OCI-LY1 (cell line): ENCODE results near the gene GARIN5A.

Source experiments
- H2AFZ ChIP-seq: fragments of 200-600 bp; sonication (generic), shearing (Covaris generic); 2 replicates; pipeline ENCODE4 v1.6.0; 2014; ENCODE audit warnings: antibody characterized with exemption, mild to moderate bottlenecking, low read length
- H3F3A ChIP-seq: fragments of 200-600 bp; sonication (generic), shearing (Covaris generic); 2 replicates; pipeline ENCODE4 v1.6.0; 2014; ENCODE audit warnings: mild to moderate bottlenecking, antibody characterized with exemption, low read length, moderate library complexity; ENCODE audit not compliant: insufficient read depth
- H3K27ac ChIP-seq: fragments of 200-600 bp; sonication (generic); 2 replicates; pipeline ENCODE4 v1.5.1; 2014; ENCODE audit warnings: low read length, mixed run types, mild to moderate bottlenecking, low read depth; ENCODE audit not compliant: poor library complexity, severe bottlenecking
- H3K27me3 ChIP-seq: fragments of 200-600 bp; sonication (generic); 2 replicates; pipeline ENCODE4 v1.6.0; 2014; ENCODE audit warnings: antibody characterized with exemption, mild to moderate bottlenecking, low read length, moderate library complexity; ENCODE audit not compliant: insufficient read depth
- H3K36me3 ChIP-seq: fragments of 200-600 bp; sonication (generic); 2 replicates; pipeline ENCODE4 v1.6.1; 2014; ENCODE audit warnings: mild to moderate bottlenecking, antibody characterized with exemption, low read length, moderate library complexity, mixed read lengths; ENCODE audit not compliant: insufficient read depth
- H3K4me1 ChIP-seq: fragments of 200-600 bp; sonication (generic); 2 replicates; pipeline ENCODE4 v1.5.1; 2014; ENCODE audit warnings: mild to moderate bottlenecking, low read length, moderate library complexity; ENCODE audit not compliant: insufficient read depth, severe bottlenecking
- H3K4me2 ChIP-seq: fragments of 200-600 bp; sonication (generic), shearing (Covaris generic); 2 replicates; pipeline ENCODE4 v1.6.1; 2014; ENCODE audit warnings: low read length
- H3K4me3 ChIP-seq: fragments of 200-600 bp; sonication (generic); 2 replicates; pipeline ENCODE4 v1.5.1; 2014; ENCODE audit warnings: low read length, low read depth, mild to moderate bottlenecking, mixed read lengths; ENCODE audit not compliant: poor library complexity, severe bottlenecking
- H3K79me2 ChIP-seq: fragments of 200-600 bp; shearing (Covaris generic); 2 replicates; pipeline ENCODE4 v1.6.1; 2016; ENCODE audit warnings: mixed run types, low read length, mixed read lengths; ENCODE audit not compliant: insufficient read depth
- H3K9ac ChIP-seq: fragments of 200-600 bp; sonication (generic), shearing (Covaris generic); 2 replicates; pipeline ENCODE4 v1.6.1; 2014; ENCODE audit warnings: mild to moderate bottlenecking, low read length, mixed read lengths
- H3K9me2 ChIP-seq: fragments of 200-600 bp; sonication (generic), shearing (Covaris generic); 2 replicates; pipeline ENCODE4 v1.6.1; 2014; ENCODE audit warnings: low read depth, mild to moderate bottlenecking, low read length, mixed read lengths
- H3K9me3 ChIP-seq: fragments of 200-600 bp; shearing (Covaris generic); 2 replicates; pipeline ENCODE4 v1.6.1; 2014; ENCODE audit warnings: low read length, mixed read lengths
- H4K20me1 ChIP-seq: fragments of 200-600 bp; sonication (generic), shearing (Covaris generic); 2 replicates; pipeline ENCODE4 v1.6.0; 2016; ENCODE audit warnings: mild to moderate bottlenecking, low read length; ENCODE audit not compliant: insufficient read depth
- EZH2 ChIP-seq: fragments of 200-600 bp; sonication (generic), shearing (Covaris generic); IDR thresholded peaks from 2 replicates; pipeline ENCODE4 v1.8.0; 2017; ENCODE audit warnings: borderline replicate concordance, mixed run types, mild to moderate bottlenecking, antibody characterized with exemption, low read length, moderate library complexity, mixed read lengths
- TF ChIP-seq, protein P1 (sequence below): fragments of 200-600 bp; sonication (generic), shearing (Covaris generic); IDR thresholded peaks from 2 replicates; pipeline ENCODE4 v1.5.1; 2017; ENCODE audit warnings: mild to moderate bottlenecking, antibody characterized with exemption, low read length, moderate library complexity, mixed read lengths

GARIN5A gene

GRCh38 chr19:50512112-50512998 lies 35.7 kb upstream of the GARIN5A start:
- Histone ChIP-seq H3K4me2 (peak overlapping the region; percentile 80), H3K27ac (no peak overlapping the region), H3K9me2 (no peaks in the 10 kb centered on the region), H3K27me3 (no peaks in the 10 kb centered on the region), H3K4me3 (peak overlapping the region; percentile 67), H3F3A (no peaks in the 10 kb centered on the region), H3K79me2 (no peaks in the 10 kb centered on the region), H3K36me3 (no peaks in the 10 kb centered on the region), H4K20me1 (no peaks in the 10 kb centered on the region), H2AFZ (no peak overlapping the region), H3K9ac (peak overlapping the region; percentile 76; the same call in 1 of the 2 replicates), H3K9me3 (no peaks in the 10 kb centered on the region), H3K4me1 (peaks cover 14% of the 10 kb centered on the region)
- TF ChIP-seq, protein P1, sequence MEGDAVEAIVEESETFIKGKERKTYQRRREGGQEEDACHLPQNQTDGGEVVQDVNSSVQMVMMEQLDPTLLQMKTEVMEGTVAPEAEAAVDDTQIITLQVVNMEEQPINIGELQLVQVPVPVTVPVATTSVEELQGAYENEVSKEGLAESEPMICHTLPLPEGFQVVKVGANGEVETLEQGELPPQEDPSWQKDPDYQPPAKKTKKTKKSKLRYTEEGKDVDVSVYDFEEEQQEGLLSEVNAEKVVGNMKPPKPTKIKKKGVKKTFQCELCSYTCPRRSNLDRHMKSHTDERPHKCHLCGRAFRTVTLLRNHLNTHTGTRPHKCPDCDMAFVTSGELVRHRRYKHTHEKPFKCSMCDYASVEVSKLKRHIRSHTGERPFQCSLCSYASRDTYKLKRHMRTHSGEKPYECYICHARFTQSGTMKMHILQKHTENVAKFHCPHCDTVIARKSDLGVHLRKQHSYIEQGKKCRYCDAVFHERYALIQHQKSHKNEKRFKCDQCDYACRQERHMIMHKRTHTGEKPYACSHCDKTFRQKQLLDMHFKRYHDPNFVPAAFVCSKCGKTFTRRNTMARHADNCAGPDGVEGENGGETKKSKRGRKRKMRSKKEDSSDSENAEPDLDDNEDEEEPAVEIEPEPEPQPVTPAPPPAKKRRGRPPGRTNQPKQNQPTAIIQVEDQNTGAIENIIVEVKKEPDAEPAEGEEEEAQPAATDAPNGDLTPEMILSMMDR, result no peak

GRCh38 chr19:50511069-50511822 lies 34.6 kb upstream of the GARIN5A start, which contains the start of gene JOSD2:
TSS of gene JOSD2 (minus strand) at chr19:50511191. CDS start at chr19:50510431, 760 bp downstream.
- Histone ChIP-seq H2AFZ (peak within 1 kb of the TSS; percentile 34; the same call in 1 of the 2 replicates), H3K79me2 (no peaks in the 10 kb centered on the region), H3K27ac (no peak within 1 kb of the TSS), H3K4me3 (peak within 1 kb of the TSS; percentile 67), H3K4me1 (peaks cover 14% of the 10 kb centered on the region), H3K27me3 (no peaks in the 10 kb centered on the region), H3K9ac (peak within 1 kb of the TSS; percentile 76), H3K4me2 (peak within 1 kb of the TSS; percentile 80), H4K20me1 (no peaks in the 10 kb centered on the region), H3K36me3 (no peaks in the 10 kb centered on the region), H3K9me2 (no peaks in the 10 kb centered on the region), H3F3A (no peaks in the 10 kb centered on the region), H3K9me3 (no peaks in the 10 kb centered on the region)
- TF ChIP-seq, protein P1, result no peak
- no peak for TF ChIP-seq EZH2

DNA sequence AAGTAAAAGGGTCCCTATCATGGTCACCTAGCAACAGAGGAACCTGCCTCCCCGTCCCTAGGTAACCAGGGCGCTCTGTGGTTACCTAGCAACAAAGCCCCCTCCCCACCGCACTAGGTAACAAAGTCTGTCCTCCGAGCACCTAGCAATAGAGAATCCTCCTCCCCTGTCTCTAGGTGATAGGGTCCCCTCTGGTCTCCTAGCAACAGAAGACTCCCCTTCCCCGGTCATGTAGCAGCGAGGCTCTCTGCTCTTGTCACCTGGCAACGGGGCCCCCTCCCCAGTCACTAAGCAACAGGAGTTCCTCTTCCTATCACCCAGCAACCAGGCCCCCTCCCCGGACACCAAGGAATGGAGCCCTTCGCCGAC lies 34.0 kb upstream of the GARIN5A start:
- no peak overlapping the region for H2AFZ ChIP-seq
- TF ChIP-seq EZH2, result no peak
- no peaks in the 10 kb centered on the region for H3K27me3 ChIP-seq
- peak overlapping the region; percentile 67 for H3K4me3 ChIP-seq
- H3K79me2 ChIP-seq, result no peaks in the 10 kb centered on the region
- no peaks in the 10 kb centered on the region for H3K36me3 ChIP-seq
- H3F3A ChIP-seq, result no peaks in the 10 kb centered on the region
- no peaks in the 10 kb centered on the region for H3K9me3 ChIP-seq
- H3K9ac ChIP-seq, result peak overlapping the region; percentile 45; the same call in 1 of the 2 replicates
- peak overlapping the region; percentile 80 for H3K4me2 ChIP-seq
- no peaks in the 10 kb centered on the region for H3K9me2 ChIP-seq
- H3K27ac ChIP-seq, result no peak overlapping the region
- peaks cover 14% of the 10 kb centered on the region for H3K4me1 ChIP-seq
- no peaks in the 10 kb centered on the region for H4K20me1 ChIP-seq
